Epithelial cell of prostate (primary cell): Measurements from ENCODE around the gene C1orf115.
"Not testable (repeated sequence)": the region's sequence is repeated elsewhere in the genome, so short reads cannot be mapped to it uniquely, and the experiment has no call there.

Experiments
- DNase-seq: peaks from one replicate; pipeline ENCODE4 v3.0.0-alpha.2; 2011; ENCODE audit warnings: low read depth, low spot score
- H3K27ac ChIP-seq: fragments of 450-650 bp; 2 replicates; pipeline ENCODE4 v1.5.1; 2017; ENCODE audit warnings: mild to moderate bottlenecking

C1orf115 gene

GRCh38 chr1:220690140-220691052 is at the start of gene C1orf115:
Gene C1orf115, plus strand, starts transcription at chr1:220690363. Its CDS starts 40 bp downstream, at chr1:220690403.
- no peak within 1 kb of the TSS for H3K27ac ChIP-seq
- no peak for DNase-seq

GRCh38 chr1:220642285-220642684 is 47.9 kb upstream of the C1orf115 start:
- no peak overlapping the region for H3K27ac ChIP-seq
- DNase-seq, result no peak

GRCh38 chr1:220652995-220653394 is 37.2 kb upstream of the C1orf115 start:
- no peak overlapping the region for H3K27ac ChIP-seq
- DNase-seq, result no peak

GRCh38 chr1:220655509-220655908 is 34.7 kb upstream of the C1orf115 start:
- no peak overlapping the region for H3K27ac ChIP-seq
- no peak for DNase-seq

GRCh38 chr1:220655961-220656740 is 34.0 kb upstream of the C1orf115 start:
- DNase-seq, result no peak
- no peak overlapping the region for H3K27ac ChIP-seq

- H3K27ac ChIP-seq, result no peak overlapping the region
- no peak for DNase-seq
Measured at GRCh38 chr1:220666349-220666748, 23.8 kb upstream of the C1orf115 start.

- H3K27ac ChIP-seq, result no peak overlapping the region
- no peak for DNase-seq
Measured at GRCh38 chr1:220669005-220669404, 21.2 kb upstream of the C1orf115 start.

GRCh38 chr1:220670365-220670764 is 19.8 kb upstream of the C1orf115 start:
- H3K27ac ChIP-seq, result no peak overlapping the region
- DNase-seq, result no peak

- no peak for DNase-seq
- no peak overlapping the region for H3K27ac ChIP-seq
Measured at GRCh38 chr1:220673921-220674320, 16.2 kb upstream of the C1orf115 start.

GRCh38 chr1:220677251-220677650 is 12.9 kb upstream of the C1orf115 start:
- DNase-seq, result no peak
- H3K27ac ChIP-seq, result no peak overlapping the region

GRCh38 chr1:220680085-220680687 is 10.0 kb upstream of the C1orf115 start:
- no peak for DNase-seq
- H3K27ac ChIP-seq, result no peak overlapping the region

GRCh38 chr1:220681220-220681880 is 8.8 kb upstream of the C1orf115 start:
- no peak overlapping the region for H3K27ac ChIP-seq
- no peak for DNase-seq

- H3K27ac ChIP-seq, result no peak overlapping the region
- no peak for DNase-seq
Measured at GRCh38 chr1:220682901-220683576, 7.1 kb upstream of the C1orf115 start.

GRCh38 chr1:220683716-220684115 is 6.4 kb upstream of the C1orf115 start:
- DNase-seq, H3K27ac ChIP-seq: not testable (repeated sequence)

- no peak overlapping the region for H3K27ac ChIP-seq
- DNase-seq, result no peak
Measured at GRCh38 chr1:220684890-220685289, 5.3 kb upstream of the C1orf115 start.

GRCh38 chr1:220685879-220686278 is 4.3 kb upstream of the C1orf115 start:
- DNase-seq, result no peak
- H3K27ac ChIP-seq, result no peak overlapping the region

- no peak overlapping the region for H3K27ac ChIP-seq
- no peak for DNase-seq
Measured at GRCh38 chr1:220687809-220688208, 2.4 kb upstream of the C1orf115 start.

GRCh38 chr1:220689666-220690065 is 497 bp upstream of the C1orf115 start:
- DNase-seq, result no peak
- no peak overlapping the region for H3K27ac ChIP-seq

- DNase-seq, result no peak
- no peak overlapping the region for H3K27ac ChIP-seq
Measured at GRCh38 chr1:220691053-220691684, 1.0 kb downstream of the C1orf115 start.
